COR-L47 (cell line): ENCODE results near the gene NOL6.
A peak's percentile ranks its signal among the peaks of the same experiment; 100 is the strongest.

Source experiments
- DNase-seq: peaks from one replicate; lab custom pipeline; 2025; lab: John Stamatoyannopoulos, UW

NOL6 gene

GRCh38 chr9:33453286-33453860 lies 20.4 kb downstream of the NOL6 start:
- no peak for DNase-seq

GRCh38 chr9:33452828-33453271 lies 20.9 kb downstream of the NOL6 start:
- DNase-seq: peak; percentile 31

DNA sequence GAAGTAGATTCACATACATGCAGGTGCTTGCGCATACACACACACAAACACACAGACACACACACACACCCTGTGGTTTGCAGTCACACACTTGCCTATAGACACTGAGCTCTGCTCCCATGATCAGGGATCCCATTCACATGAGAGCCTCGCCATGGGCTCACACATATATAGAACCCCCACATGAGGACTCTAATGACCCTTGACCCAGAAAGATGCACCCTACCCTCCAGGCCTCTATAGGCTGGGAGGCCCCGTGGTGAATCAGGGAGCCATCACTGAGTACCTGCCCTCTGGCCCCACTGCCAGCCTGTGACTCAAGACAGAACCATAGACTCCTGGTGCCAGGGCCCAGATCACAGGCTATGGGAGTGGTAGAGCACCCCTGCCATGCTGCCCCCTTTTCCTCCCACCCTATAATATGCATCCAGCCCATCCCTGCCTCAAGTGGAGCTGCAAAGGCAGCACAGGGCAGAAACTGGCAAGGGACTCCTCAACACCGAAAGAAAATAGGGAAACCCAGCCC lies 23.0 kb downstream of the NOL6 start:
- no peak for DNase-seq

DNA sequence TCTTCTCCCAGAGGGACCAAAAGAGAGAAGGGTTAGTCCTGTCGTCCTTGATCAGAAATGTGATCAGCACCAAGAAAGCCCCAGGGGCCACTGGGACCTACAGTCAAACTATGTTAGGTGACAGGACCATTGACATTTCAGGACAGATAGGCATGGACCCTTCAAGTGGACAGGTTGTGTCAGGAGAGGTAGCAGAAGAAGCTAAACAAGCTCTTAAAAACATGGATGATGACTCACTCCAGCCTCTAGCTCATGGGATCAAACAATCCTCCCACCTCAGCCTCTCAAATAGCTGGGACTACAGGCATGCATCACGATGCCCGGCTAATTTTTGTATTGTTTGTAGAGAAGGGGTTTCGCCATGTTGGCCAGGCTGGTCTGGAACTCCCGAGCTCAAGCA lies 24.0 kb downstream of the NOL6 start:
- no peak for DNase-seq

- no peak for DNase-seq
These were observed 25.7 kb downstream of the NOL6 start for GRCh38 chr9:33447799-33448553.

DNA sequence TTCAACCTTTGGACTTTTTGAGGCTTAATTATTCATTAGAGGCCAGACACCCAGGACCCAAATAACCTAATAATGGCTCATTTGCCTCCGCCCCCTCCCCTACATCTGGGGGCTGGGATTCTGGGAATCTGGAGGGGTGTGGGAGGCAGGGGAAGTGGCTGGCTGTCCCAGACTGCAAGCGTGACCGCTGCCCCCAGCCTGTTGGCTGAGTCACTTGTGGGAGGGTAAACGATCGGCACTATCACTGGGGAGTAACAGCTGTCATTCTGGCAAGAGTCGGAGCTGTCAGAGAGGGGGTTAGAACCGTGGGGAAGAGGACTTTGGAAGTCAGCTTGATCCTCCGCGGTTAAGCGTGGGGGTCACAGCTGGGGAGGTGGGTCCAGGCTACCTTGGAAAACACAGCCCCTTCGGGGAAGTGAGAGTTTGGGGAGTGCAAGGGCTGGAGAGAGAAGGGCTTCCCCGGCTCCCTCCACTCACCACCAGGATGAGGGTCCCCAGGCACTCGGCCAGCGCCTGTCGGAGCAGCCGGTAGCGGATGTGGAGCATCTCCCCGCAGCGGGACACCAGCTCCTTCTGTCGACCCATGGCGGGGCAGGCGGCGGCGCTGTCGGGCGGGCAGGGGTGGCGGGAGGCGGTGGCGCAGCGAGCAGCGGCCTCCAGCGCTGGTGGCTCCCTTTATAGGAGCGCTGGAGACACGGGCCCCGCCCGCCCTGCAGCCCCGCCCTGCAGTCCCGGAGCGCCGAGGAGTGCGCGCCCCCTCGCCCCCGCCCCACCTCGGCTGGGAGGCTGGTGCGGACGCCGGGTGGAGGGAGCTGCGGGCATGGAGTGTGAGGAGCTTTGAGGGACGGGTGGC lies 26.6 kb downstream of the NOL6 start, which contains the start of gene AQP3:
AQP3 (minus strand) TSS at position 648 of the 853 bp plus-strand sequence; CDS start at position 585, 63 bp downstream.
- peak; percentile 74 for DNase-seq

- no peak for DNase-seq
These were observed 27.3 kb downstream of the NOL6 start for GRCh38 chr9:33446240-33446945.

DNA sequence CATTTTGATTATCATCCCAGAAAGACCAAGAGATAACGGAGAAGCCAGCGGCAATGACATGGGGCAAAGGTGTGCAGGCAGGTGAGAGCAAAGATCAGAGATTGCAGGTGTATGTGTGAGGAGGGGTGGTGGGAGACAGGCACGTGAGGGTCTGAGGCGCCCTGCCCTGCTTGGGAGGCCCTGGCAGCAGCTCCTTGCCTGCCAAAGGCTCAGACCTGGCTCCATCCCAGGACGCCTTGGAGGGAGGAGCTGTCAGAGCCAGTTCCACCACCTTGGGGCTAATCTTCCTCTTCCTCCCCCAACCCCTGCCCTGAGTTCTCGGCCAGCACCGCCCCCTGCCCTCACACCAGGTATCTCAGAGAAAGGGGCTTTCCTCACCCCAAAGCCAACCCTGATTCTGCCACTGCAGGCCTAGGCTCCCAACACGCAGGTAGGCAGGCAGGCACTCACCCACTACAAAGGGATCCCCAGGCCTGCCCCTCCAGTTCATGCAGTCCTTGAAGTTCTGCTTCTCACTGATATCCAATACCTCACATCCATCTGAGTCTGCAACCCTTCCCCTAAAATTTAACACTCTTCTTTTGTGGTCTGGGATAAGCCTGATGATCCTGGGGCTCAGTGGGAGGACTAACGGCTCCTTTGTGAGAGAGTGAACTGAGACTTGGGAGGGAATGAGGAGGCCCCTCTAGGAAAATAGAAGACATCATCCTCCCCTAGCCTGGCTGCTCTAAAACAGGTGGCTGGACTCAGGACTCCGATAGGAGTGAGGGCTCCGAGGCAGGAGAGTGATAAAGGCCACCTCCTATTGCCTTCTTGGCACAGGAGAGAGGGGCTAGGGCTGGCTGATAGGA lies 28.1 kb downstream of the NOL6 start:
- no peak for DNase-seq

DNA sequence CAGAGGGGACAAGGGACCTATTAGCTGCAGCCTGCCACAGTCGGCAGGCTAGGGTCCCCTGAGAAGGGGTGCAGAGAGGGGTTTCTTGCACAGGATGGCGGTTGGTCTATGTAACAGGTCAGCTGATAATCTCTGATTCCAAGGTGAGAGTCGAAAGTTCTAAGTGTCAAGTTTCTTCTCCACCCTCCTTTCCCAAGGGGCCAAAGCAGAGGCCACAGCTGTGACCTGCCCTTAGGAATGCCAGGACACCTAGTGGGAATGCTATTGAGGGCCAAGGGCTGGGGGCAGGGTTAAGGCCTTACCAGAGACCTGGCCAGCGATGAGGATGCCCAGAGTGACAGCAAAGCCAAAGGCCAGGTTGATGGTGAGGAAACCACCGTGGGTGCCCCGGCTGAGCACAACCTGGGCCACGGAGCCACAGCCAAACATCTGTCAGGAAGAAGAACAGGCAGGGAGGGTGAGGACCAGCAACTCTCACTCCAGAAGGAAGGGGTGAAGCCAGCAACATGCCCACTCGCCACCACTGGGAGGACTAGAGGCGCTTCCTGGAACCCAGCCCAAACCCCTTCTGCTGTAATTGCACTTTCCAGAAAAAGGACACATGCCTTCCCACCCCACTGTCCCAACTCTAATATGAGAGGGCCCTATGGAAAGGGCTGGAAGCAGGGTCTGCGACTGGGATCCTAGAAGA lies 30.1 kb downstream of the NOL6 start:
- DNase-seq: no peak

DNA sequence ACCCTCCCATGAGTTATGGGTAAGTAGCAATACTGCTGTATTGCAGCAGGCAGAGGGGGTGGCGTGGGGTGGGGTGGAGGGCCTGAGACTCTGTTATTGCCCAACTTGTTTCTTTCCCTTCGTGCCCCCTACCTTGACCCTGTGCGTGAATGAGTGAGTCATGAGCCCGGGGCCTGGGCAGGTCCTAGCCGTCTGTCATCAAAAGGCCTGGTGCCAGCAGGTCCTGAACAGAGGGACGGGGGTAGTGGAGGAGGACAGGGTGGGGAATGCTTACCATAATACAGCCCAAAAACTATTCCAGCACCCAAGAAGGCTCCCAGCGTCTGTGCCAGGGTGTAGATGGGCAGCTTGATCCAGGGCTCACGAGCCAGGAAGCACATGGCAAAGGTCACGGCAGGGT lies 30.7 kb downstream of the NOL6 start:
- no peak for DNase-seq

- no peak for DNase-seq
These were observed 31.6 kb downstream of the NOL6 start for GRCh38 chr9:33442125-33442524.

DNA sequence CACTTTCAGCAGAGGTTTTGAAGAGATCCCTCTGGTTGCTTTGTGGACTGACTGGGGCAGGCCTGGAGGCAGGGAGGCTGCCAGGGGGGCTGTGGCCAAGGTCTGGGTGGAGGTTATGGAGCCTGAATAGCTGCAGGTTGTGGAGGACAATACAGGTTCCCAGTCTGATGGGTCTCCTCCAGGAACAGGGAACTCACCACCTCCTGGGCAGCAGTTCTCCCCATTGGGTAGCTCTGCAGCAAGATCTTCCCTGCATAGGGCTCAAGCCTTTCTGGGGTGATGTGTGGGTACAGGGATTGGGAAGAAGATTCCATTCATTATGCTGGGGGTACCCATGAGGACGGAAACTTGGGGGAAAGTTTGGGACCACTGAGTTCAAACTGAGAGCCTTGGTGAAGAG lies 33.1 kb downstream of the NOL6 start:
- DNase-seq: no peak

- DNase-seq: no peak
These were observed 33.5 kb downstream of the NOL6 start for GRCh38 chr9:33440204-33440603.

- DNase-seq: no peak
These were observed 34.0 kb downstream of the NOL6 start for GRCh38 chr9:33439731-33440130.

DNA sequence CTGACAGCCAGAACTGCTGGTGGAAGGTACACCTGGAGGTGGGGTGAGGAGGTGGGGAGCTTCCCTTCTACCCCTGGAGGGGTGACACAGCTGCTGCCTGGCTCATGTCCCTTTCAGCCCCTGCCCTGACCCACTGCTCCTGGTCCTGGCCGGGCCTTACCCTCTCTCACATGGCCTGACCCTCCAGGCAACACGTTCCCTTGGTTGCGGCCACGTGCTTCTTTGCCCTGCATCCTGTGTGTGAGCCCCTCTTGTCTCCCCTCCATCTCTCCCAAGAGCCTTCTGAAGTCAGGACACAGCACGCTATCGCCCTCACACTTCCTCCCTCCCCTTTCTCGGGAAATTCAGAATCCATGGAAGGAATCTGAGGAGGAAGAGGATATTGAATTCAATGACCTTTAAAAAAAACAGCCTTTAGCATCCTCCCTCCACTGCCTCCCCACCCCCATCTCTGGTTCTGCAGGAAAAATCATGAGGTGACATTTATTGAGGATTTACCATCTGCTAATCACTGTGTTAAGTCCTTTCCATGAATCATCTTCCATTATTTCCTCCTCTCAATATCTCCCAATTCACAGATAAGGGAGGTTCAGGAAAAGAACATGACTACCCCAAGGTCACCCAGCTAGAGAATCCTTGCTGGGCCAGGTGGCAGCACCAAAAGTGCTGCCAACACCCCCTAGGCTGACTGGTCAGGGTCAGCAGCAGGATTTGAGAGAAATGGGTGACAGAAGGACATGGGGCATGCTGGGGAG lies 34.6 kb downstream of the NOL6 start:
- no peak for DNase-seq

DNA sequence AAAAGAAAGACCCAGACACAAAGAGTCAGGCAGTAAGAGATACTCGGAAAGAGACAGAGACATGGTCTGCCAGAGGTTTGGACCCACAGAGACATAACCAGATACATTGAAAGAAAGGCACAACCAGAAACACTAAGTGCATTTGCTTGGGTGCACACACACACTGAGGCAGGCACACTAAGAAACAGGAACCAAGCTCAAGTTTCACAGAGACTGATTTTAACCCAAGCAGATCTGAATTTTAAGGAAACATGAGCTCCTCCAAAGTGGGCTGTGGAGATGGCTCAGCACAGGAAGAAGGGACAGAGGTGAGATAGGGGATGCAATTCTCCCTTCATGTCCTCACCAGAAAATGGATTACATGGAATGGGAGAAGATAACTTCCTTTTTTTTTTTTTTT lies 35.8 kb downstream of the NOL6 start:
- DNase-seq: no peak

- DNase-seq: no peak
These were observed 36.5 kb downstream of the NOL6 start for GRCh38 chr9:33437205-33437604.

- DNase-seq: no peak
These were observed 37.3 kb downstream of the NOL6 start for GRCh38 chr9:33436445-33436844.

GRCh38 chr9:33435821-33436277 lies 37.9 kb downstream of the NOL6 start:
- DNase-seq: no peak
